Astrocyte of the spinal cord (primary cell): ENCODE results near the gene NXN.
"Not testable (repeated sequence)": the region's sequence is repeated elsewhere in the genome, so short reads cannot be mapped to it uniquely, and the experiment has no call there.

ENCODE experiments used
- DNase-seq: peaks from one replicate; pipeline ENCODE4 v3.0.0; 2011; ENCODE audit warnings: low read depth, low spot score
- H3K4me3 ChIP-seq: 2 replicates; pipeline ENCODE4 v1.5.1; 2011; ENCODE audit warnings: low read depth, mild to moderate bottlenecking, low read length, moderate library complexity
- in situ Hi-C: cut with HindIII; loops from 2 replicates; pipeline ENCODE4 v1.10.0; 2017; ENCODE audit warnings: low sequenced_read_pairs
- TF ChIP-seq, protein P1 (sequence below): IDR thresholded peaks from 2 replicates; pipeline ENCODE4 v1.5.1; 2012; ENCODE audit warnings: low read depth, mild to moderate bottlenecking, low read length, inconsistent platforms

NXN gene

GRCh38 chr17:850086-850850 lies 129.3 kb downstream of the NXN start:
- in situ Hi-C loops = no loop called here
- no peak for DNase-seq
- TF ChIP-seq, protein P1, sequence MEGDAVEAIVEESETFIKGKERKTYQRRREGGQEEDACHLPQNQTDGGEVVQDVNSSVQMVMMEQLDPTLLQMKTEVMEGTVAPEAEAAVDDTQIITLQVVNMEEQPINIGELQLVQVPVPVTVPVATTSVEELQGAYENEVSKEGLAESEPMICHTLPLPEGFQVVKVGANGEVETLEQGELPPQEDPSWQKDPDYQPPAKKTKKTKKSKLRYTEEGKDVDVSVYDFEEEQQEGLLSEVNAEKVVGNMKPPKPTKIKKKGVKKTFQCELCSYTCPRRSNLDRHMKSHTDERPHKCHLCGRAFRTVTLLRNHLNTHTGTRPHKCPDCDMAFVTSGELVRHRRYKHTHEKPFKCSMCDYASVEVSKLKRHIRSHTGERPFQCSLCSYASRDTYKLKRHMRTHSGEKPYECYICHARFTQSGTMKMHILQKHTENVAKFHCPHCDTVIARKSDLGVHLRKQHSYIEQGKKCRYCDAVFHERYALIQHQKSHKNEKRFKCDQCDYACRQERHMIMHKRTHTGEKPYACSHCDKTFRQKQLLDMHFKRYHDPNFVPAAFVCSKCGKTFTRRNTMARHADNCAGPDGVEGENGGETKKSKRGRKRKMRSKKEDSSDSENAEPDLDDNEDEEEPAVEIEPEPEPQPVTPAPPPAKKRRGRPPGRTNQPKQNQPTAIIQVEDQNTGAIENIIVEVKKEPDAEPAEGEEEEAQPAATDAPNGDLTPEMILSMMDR = no peak
- no peak overlapping the region for H3K4me3 ChIP-seq

DNA sequence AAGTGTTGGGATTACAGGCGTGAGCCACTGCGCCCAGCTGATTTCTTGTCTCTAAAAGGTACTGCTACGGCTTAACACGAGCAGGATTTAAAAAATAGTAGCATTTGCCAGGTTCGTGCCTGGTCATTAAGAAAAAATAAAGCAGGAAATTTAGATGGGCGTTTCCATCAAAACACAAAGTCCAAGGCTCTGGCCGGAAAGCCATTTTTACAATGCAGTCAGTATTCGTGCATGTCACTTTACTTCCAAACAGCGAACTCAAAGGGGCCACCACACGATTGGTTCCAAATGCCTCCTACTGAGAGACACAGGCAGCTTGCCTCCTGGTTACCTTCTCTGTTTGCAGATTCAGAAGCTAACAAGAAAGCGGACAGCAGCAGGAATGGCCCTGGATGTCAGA lies 131.2 kb downstream of the NXN start:
- TF ChIP-seq, protein P1 = no peak
- H3K4me3 ChIP-seq = no peak overlapping the region
- DNase-seq = no peak
- in situ Hi-C loops = no loop called here

- peak overlapping the region; percentile 15 for H3K4me3 ChIP-seq
- no peak for DNase-seq
- in situ Hi-C loops = no loop called here
- TF ChIP-seq, protein P1 = no peak
These were observed 132.4 kb downstream of the NXN start for GRCh38 chr17:846901-847843.

DNA sequence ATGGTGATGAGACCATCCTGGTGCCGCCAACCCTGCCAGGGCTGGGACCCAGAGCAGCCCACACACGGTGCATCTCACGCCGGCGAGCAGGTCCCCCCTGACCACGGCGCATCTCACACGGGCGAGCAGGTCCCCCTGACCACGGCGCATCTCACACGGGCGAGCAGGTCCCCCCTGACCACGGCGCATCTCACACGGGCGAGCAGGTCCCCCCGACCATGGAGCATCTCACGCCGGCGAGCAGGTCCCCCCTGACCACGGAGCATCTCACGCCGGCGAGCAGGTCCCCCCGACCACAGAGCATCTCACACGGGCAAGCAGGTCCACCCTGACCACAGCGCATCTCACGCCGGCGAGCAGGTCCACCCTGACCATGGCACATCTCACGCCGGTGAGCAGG lies 138.3 kb downstream of the NXN start:
- H3K4me3 ChIP-seq = no peak overlapping the region
- in situ Hi-C loops = no loop called here
- no peak for DNase-seq
- TF ChIP-seq, protein P1 = no peak

DNA sequence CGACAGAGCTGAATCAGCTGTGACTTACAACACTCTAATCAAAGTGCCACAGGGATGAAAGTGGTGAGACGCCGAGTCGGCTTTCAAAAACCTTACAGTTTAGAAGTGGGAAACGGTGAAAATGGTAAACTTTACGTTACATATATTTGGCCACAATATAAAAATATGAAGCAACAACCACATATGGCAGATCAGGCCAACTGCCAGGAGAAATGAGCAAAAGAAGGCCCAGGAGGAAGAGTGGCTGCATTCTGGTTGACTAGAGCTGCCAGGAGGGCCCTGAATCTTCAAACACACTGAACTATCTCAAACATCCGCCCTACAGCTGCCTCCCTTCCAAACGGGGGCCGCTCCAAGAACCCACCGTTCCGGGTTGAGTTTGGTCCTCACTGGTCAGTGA lies 141.1 kb downstream of the NXN start:
- TF ChIP-seq, protein P1 = no peak
- H3K4me3 ChIP-seq = no peak overlapping the region
- DNase-seq = no peak
- in situ Hi-C loops = no loop called here

- no peak overlapping the region for H3K4me3 ChIP-seq
- peak; percentile 52 for DNase-seq
- TF ChIP-seq, protein P1 = no peak
- in situ Hi-C loops = no loop called here
These were observed 143.4 kb downstream of the NXN start for GRCh38 chr17:836151-836550.

DNA sequence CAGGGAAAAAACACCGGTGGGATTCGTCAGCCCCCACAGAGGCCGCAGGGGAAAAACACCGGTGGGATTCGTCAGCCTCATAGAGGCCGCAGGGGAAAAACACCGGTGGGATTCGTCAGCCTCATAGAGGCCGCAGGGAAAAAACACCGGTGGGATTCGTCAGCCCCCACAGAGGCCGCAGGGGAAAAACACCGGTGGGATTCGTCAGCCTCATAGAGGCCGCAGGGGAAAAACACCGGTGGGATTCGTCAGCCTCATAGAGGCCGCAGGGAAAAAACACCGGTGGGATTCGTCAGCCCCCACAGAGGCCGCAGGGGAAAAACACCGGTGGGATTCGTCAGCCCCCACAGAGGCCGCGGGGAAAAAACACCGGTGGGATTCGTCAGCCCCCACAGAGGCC lies 143.9 kb downstream of the NXN start:
- in situ Hi-C loops, DNase-seq, H3K4me3 ChIP-seq: not testable (repeated sequence)
